IPS-18c (cell line): ENCODE data around the gene LMOD2.
"Not testable (repeated sequence)": the region's sequence is repeated elsewhere in the genome, so short reads cannot be mapped to it uniquely, and the experiment has no call there.

Experiments
- H3K4me3 ChIP-seq: 2 replicates; pipeline ENCODE4 v1.7.0; 2013; ENCODE audit warnings: low read depth, mild to moderate bottlenecking, low read length, moderate library complexity; ENCODE audit not compliant: insufficient read depth
- H3K9me3 ChIP-seq: one replicate; pipeline ENCODE4 v1.6.1; 2013; ENCODE audit warnings: mild to moderate bottlenecking, low read length, moderate library complexity; ENCODE audit not compliant: control insufficient read depth, insufficient read depth

LMOD2 gene

DNA sequence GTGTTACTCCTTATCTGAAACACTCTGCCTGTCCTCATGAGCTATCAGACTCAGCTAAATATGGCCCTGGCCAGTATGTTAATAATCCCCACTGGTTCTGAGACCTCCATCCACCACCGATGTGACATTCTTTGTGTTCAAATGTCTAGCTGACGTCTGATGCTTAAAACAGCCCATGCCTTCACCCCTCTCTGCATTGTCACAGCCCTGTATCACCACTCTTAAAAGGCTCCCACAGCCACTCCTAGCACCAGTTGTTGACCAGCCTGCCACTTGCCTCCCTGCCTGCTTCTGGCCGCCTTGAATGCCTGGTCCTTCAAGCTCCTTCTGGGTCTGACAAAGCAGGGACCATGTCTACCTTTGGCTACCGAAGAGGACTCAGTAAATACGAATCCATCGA, at the start of gene LMOD2:
TSS of gene LMOD2 (plus strand) at position 253 of the 400 bp plus-strand sequence. CDS start at position 351, 98 bp downstream.
- H3K9me3 ChIP-seq, result no peaks in the 10 kb centered on the region
- no peak within 1 kb of the TSS for H3K4me3 ChIP-seq

DNA sequence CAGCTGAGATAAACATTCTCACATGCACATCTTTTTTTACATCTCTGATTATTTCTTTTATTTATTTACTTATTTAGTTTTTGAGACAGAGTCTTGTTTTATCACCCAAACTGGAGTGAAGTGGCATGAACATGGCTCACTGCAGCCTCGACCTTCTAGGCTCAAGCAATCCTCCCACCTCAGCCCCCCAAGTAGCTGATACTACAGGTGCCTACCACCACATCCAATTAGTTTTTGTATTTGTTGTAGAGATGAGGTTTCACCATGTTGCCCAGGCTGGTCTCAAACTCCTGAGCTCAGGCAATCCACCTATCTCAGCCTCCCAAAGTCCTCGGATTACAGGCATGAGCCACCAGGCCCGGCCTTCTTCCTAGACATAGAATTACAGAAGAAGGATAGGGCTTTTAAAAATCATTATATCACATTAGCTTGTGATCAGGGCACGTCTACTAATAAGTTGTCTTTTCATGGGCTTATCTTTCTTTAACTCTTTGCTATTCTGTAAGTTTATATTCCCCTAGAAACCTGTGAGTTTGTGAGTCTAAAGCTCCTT, 48.2 kb upstream of the LMOD2 start:
- no peak overlapping the region for H3K4me3 ChIP-seq
- no peaks in the 10 kb centered on the region for H3K9me3 ChIP-seq

DNA sequence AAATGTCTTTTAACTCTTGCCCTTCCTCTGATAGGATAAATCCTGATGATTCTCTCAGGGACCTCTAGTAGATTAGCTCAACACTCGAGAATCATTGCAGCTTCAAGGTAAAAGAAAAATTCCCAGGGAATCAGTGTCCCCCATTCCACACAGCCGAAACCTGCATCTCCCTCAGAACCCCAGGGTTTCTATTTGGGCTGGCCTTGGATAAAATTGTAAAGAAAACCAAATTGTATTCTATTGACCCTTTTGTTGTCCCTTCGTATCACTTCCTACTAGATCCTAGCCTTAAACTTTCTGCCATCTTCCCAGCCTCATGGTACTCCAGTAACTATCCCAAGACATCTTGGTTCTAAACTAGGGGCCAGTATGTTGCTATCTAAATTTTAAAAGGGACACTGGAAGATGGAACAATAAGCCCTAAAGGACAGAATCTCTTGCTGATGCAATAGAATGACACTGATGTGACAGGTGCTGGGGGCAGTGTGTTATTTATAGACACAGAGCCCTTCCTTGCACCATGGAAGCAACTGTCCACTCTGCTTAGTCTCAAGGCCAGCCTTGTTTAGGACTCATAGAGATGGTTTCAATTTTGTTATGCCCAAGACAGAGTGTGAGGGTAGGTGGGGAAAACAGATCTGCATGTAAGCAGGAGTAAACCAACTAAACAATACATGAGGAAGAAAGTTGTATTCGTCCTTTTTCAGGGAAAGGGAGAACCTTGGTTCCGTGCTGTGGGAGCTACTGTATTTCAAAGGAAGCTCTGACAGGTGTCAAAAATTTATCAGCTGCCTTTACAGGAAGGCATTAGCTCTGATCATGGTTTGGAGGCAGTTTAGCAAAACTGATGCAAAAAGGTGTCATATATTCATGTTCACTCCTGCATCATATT, 46.4 kb upstream of the LMOD2 start:
- Histone ChIP-seq H3K9me3 (no peaks in the 10 kb centered on the region), H3K4me3 (no peak overlapping the region)

DNA sequence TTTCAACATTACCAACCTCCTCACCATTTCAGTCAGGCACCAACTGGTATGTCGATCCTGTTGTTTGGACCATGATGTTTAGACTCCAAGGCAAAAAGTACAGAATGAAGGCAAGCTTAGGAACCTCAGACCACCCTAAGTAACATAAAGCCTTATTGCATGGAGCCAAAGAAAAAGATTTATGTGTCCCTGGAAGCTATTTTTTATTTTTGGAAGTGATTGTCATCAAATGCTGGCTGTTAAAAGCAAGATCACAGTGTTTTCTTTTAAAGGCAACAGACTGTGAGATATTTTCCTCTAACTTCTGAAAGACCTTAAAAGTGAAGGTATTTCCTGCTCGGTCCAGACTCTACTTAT, 45.8 kb upstream of the LMOD2 start:
- Histone ChIP-seq H3K4me3 (no peak overlapping the region), H3K9me3 (no peaks in the 10 kb centered on the region)

DNA sequence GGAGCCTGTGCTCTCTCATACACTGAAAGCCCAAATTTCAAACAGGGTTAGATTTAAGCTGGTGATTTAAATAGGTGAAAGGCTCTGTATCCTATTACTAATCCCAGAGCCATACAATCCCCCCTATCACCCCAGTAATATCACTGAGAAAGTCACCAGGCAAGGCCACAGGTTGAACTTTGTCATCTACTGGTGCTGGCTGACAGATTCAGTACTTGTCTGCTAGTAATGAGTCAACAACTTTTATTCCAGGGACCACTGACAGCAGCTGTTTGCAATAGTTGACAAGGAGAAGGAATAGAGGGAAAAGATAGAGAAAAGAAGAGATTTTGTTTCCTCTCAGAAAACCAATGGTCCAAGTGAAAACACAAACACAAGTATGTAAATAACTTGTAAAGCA, 43.6 kb upstream of the LMOD2 start:
- no peaks in the 10 kb centered on the region for H3K9me3 ChIP-seq
- H3K4me3 ChIP-seq, result no peak overlapping the region

DNA sequence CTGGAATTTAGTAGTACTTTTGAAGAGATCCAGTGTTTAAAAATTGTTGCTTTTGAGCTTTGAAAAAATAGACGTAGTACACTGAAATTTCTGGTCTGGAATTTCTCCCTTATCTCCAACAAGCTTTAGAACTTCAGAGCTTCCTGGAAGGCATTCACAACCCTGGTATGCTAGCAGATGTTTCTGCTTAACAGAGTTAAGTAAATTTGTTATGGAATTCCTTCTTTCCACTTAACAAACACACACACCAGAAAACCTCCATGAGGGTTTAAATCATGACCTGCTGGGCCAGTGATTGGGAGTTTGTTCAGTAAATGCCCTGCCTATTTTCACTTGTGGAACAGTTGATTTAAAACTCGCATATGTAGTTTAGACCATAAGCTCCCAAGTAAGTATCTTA, 40.3 kb upstream of the LMOD2 start:
- H3K9me3 ChIP-seq, result no peaks in the 10 kb centered on the region
- no peak overlapping the region for H3K4me3 ChIP-seq

GRCh38 chr7:123616223-123616622, 39.4 kb upstream of the LMOD2 start:
- no peak overlapping the region for H3K4me3 ChIP-seq

DNA sequence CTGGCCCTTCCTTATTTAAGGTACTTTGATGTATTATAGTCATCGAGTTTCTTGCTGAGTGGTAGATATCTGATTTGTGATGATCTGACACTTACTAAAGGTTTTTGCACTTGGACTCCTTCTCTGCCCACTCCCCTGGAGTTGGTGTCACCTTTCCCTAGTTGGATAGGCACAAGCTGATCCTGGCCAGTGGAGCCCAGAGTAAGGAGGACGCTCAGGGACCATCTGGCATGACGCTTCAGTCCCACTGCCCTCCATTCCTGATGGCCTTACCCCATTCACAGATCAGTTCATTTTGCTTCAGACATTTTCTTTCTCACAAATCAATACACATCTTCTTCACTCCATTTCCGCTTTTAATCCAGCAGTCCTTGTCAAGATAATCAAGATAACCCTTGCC, 34.0 kb upstream of the LMOD2 start:
- Histone ChIP-seq H3K4me3 (no peak overlapping the region), H3K9me3 (no peaks in the 10 kb centered on the region)

More at GRCh38 chr7:123616223-123616622, 39.4 kb upstream of the LMOD2 start:
- H3K9me3 ChIP-seq, result no peaks in the 10 kb centered on the region

DNA sequence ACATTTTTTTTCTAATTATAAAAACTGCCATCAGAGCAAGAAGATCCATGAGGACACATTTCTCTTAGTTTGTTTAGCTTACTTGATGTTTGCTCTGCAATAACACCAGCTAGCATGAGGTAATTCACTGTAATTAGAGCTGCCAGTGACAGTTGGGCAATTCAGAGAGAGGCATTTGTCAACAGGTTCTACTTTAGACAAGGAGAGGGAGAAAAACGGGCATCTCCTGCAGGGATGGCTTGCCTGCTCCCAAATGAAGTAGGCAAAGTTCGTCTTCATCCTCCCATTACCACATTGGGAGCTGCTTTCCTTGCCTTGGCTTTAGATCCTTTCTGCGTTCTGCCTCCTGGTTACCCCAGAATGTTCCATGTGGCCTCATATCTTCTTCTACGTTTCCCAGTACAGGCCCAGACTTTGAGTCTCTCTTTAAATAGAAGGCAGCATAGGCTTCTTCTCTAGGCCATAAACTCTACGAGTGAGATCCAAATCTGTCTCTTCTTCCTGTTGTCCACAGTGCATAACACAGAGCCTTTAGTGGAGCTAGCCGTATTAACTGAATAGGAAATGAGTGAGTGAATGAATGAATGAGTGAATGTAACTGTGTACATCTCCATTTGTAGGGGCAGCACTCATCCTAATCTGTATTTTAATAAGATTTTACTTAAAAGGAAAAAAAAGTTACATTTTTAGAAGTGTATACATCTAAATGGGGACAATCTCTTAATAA, 32.8 kb upstream of the LMOD2 start:
- H3K4me3 ChIP-seq, result no peak overlapping the region

DNA sequence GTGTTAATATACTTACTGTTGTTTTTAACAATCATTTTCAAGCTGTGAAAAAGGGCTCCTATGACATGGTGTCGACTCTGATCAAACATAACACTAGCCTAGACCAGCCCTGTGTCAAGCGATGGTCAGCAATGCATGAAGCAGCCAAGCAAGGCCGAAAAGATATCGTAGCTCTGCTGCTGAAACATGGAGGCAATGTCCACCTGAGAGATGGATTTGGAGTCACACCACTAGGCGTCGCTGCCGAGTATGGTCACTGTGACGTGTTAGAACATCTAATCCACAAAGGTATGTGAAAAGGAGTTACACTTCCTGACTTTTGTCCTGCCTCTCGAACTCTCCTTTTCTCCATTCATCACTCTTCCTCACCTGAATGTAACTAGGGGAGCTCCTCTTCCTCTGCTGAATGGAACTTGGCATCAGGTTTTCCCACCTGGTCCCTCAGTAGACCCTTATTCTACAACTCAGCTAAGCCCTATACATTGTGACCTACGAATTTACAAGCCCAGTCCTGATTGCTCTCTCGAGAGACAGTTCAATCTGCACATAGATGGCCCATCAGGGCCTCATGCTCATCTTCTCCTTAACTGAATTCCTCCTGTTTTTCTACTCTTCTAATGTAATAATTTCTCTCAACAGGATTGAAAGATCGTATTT, 31.0 kb upstream of the LMOD2 start:
- H3K9me3 ChIP-seq, result no peaks in the 10 kb centered on the region
- H3K4me3 ChIP-seq, result no peak overlapping the region

More for the DNA sequence above, 32.8 kb upstream of the LMOD2 start:
- H3K9me3 ChIP-seq, result no peaks in the 10 kb centered on the region

GRCh38 chr7:123625254-123625653, 30.4 kb upstream of the LMOD2 start:
- H3K9me3 ChIP-seq, result no peaks in the 10 kb centered on the region
- no peak overlapping the region for H3K4me3 ChIP-seq

- H3K9me3 ChIP-seq, result no peaks in the 10 kb centered on the region
- H3K4me3 ChIP-seq, result no peak overlapping the region
Observed at GRCh38 chr7:123627851-123628250, 27.8 kb upstream of the LMOD2 start.

DNA sequence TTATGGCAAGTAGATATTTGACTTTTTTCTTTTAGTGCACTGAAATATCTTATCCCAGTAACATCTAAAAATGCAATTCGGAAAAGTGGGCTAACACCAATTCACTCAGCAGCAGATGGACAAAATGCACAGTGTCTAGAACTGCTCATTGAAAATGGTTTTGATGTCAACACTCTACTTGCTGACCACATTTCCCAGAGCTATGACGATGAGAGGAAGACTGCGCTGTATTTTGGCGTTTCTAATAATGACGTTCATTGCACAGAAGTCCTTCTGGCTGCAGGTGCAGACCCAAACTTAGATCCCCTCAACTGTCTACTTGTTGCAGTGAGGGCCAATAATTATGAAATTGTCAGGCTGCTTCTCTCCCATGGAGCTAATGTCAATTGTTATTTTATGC, 26.8 kb upstream of the LMOD2 start:
- Histone ChIP-seq H3K4me3 (no peak overlapping the region), H3K9me3 (no peaks in the 10 kb centered on the region)

GRCh38 chr7:123629281-123629680, 26.4 kb upstream of the LMOD2 start:
- Histone ChIP-seq H3K4me3 (no peak overlapping the region), H3K9me3 (no peaks in the 10 kb centered on the region)

- H3K4me3 ChIP-seq, result no peak overlapping the region
- H3K9me3 ChIP-seq, result no peaks in the 10 kb centered on the region
Observed at GRCh38 chr7:123632808-123633207, 22.9 kb upstream of the LMOD2 start.

DNA sequence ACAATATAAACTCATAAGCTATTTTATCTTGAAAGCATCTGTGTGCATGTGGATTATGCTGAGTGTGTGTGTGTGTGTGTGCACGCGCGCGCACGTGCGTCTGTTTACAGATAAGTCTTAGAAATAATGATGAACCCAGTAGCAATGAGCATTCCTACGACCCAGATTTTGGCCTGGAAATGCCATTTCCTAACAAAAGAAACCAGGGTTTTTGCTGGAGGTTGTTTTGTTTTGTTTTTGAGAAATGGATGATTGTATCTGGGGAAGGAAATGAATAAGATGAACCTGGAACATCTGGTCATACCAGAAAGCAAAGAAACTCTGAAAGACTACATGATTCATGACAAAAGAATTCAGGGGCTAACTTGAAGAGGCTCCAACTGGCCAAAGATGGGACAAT, 22.1 kb upstream of the LMOD2 start:
- Histone ChIP-seq H3K4me3 (no peak overlapping the region), H3K9me3 (no peaks in the 10 kb centered on the region)

DNA sequence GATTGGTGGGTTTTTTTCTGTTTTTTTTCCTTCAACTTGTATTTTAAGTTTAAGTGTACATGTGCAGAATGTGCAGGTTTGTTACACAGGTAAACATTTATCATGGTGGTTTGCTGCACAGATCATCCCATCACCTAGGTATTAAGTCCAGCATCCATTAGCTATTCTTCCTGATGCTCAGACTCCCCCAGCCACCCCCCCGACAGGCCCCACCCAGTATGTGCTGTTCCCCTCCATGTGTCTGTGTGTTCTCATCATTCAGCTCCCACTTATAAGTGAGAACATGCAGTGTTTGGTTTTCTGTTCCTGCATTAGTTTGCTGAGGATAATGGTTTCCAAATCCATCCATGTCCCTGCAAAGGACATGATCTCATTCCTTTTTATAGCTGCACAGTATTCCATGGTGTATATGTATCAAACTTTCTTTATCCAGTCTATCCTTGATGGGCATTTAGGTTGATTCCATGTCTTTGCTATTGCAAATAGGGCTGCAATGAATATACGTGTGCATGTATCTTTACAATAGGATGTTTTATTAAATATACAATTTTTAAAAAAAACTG, 21.6 kb upstream of the LMOD2 start:
- not testable (repeated sequence) for H3K4me3 ChIP-seq, H3K9me3 ChIP-seq
